H9 (cell line): ENCODE measurements around the gene PTPRN2. TPM values are rescaled to one million over a fixed set of nuclear protein-coding genes. Genes with fewer than 3 reads are reported as not detected.

Experiments
- DNase-seq: peaks from one replicate; pipeline ENCODE4 v3.0.0-alpha.2; 2017
- H2AFZ ChIP-seq: one replicate; pipeline ENCODE4 v1.6.1; 2013; ENCODE audit warnings: mild to moderate bottlenecking, low read length, control low read depth, moderate library complexity
- H2AK5ac ChIP-seq: 2 replicates; pipeline ENCODE4 v1.6.1; 2013; ENCODE audit warnings: low read length, control low read depth, mixed read lengths; ENCODE audit not compliant: insufficient read length
- H2BK120ac ChIP-seq: one replicate; pipeline ENCODE4 v1.6.1; 2013; ENCODE audit warnings: low read depth, mild to moderate bottlenecking, low read length, control low read depth, inconsistent platforms; ENCODE audit not compliant: poor library complexity, severe bottlenecking
- H2BK12ac ChIP-seq: 2 replicates; pipeline ENCODE4 v1.6.1; 2013; ENCODE audit warnings: low read length, control low read depth, mixed read lengths, low read depth; ENCODE audit not compliant: insufficient read length
- H2BK15ac ChIP-seq: 2 replicates; pipeline ENCODE4 v1.6.1; 2013; ENCODE audit warnings: low read depth, low read length, control low read depth
- H2BK20ac ChIP-seq: one replicate; pipeline ENCODE4 v1.6.1; 2013; ENCODE audit warnings: low read depth, mild to moderate bottlenecking, low read length, control low read depth, inconsistent platforms; ENCODE audit not compliant: poor library complexity, severe bottlenecking
- H2BK5ac ChIP-seq: 2 replicates; pipeline ENCODE4 v1.6.1; 2013; ENCODE audit warnings: low read length, control low read depth, mixed read lengths; ENCODE audit not compliant: insufficient read length
- H3K14ac ChIP-seq: 2 replicates; pipeline ENCODE4 v1.6.1; 2013; ENCODE audit warnings: low read length, control low read depth; ENCODE audit not compliant: insufficient read depth
- H3K18ac ChIP-seq: 2 replicates; pipeline ENCODE4 v1.6.1; 2013; ENCODE audit warnings: low read depth, mild to moderate bottlenecking, mixed read lengths, low read length, control low read depth; ENCODE audit not compliant: insufficient read length
- H3K23ac ChIP-seq: 2 replicates; pipeline ENCODE4 v1.6.1; 2013; ENCODE audit warnings: low read length, control low read depth, mixed read lengths, low read depth; ENCODE audit not compliant: insufficient read length
- H3K23me2 ChIP-seq: 2 replicates; pipeline ENCODE4 v1.6.1; 2013; ENCODE audit warnings: low read depth, mild to moderate bottlenecking, mixed read lengths, low read length, control low read depth; ENCODE audit not compliant: insufficient read length, poor library complexity, severe bottlenecking
- H3K27ac ChIP-seq: 2 replicates; pipeline ENCODE4 v1.5.1; 2013; ENCODE audit warnings: low read length, control low read depth, mixed read lengths, low read depth; ENCODE audit not compliant: insufficient read length
- H3K27me3 ChIP-seq: 2 replicates; pipeline ENCODE4 v1.6.1; 2013; ENCODE audit warnings: low read length, control low read depth, inconsistent platforms; ENCODE audit not compliant: insufficient read depth
- H3K4ac ChIP-seq: 2 replicates; pipeline ENCODE4 v1.6.1; 2013; ENCODE audit warnings: low read depth, mild to moderate bottlenecking, control low read depth, inconsistent platforms, low read length, moderate library complexity
- H3K4me1 ChIP-seq: 2 replicates; pipeline ENCODE4 v1.6.1; 2013; ENCODE audit warnings: low read length, control low read depth, inconsistent platforms; ENCODE audit not compliant: insufficient read depth
- H3K4me2 ChIP-seq: 2 replicates; pipeline ENCODE4 v1.6.1; 2013; ENCODE audit warnings: low read length, control low read depth, mixed read lengths; ENCODE audit not compliant: insufficient read length, insufficient read depth
- H3K56ac ChIP-seq: 2 replicates; pipeline ENCODE4 v1.6.1; 2013; ENCODE audit warnings: low read depth, mild to moderate bottlenecking, mixed read lengths, low read length, control low read depth; ENCODE audit not compliant: insufficient read length
- H3K79me1 ChIP-seq: 2 replicates; pipeline ENCODE4 v1.6.1; 2013; ENCODE audit warnings: low read depth, mild to moderate bottlenecking, moderate library complexity, low read length, control low read depth, inconsistent platforms; ENCODE audit not compliant: insufficient read depth, poor library complexity, severe bottlenecking
- H3K79me2 ChIP-seq: 2 replicates; pipeline ENCODE4 v1.6.1; 2013; ENCODE audit warnings: low read length, control low read depth, inconsistent platforms; ENCODE audit not compliant: insufficient read depth
- H3K9ac ChIP-seq: 2 replicates; pipeline ENCODE4 v1.6.1; 2013; ENCODE audit warnings: low read length, control low read depth, mixed read lengths; ENCODE audit not compliant: insufficient read length; ENCODE audit errors: extremely low read depth
- H3K9me3 ChIP-seq: one replicate; pipeline ENCODE4 v1.6.1; 2013; ENCODE audit warnings: low read depth, low read length, inconsistent platforms; ENCODE audit not compliant: control insufficient read depth
- H3T11ph ChIP-seq: one replicate; pipeline ENCODE4 v1.6.1; 2013; ENCODE audit warnings: mild to moderate bottlenecking, low read length, control low read depth, inconsistent platforms
- H4K20me1 ChIP-seq: one replicate; pipeline ENCODE4 v1.6.1; 2013; ENCODE audit not compliant: control insufficient read depth, insufficient read length, insufficient read depth
- H4K5ac ChIP-seq: 2 replicates; pipeline ENCODE4 v1.6.1; 2013; ENCODE audit warnings: low read depth, mild to moderate bottlenecking, mixed read lengths, low read length, control low read depth; ENCODE audit not compliant: insufficient read length
- H4K8ac ChIP-seq: replicated peaks from 2 replicates; pipeline ENCODE4 v1.6.1; 2013; ENCODE audit warnings: low read length, control low read depth, mixed read lengths, low read depth; ENCODE audit not compliant: insufficient read length
- H4K91ac ChIP-seq: 2 replicates; pipeline ENCODE4 v1.6.1; 2013; ENCODE audit warnings: low read depth, mild to moderate bottlenecking, moderate library complexity, mixed read lengths, low read length, control low read depth; ENCODE audit not compliant: insufficient read length
- H3K27ac Mint-ChIP-seq, 3 experiments: 2 replicates in 2 of 3; 3 replicates in 1 of 3; pipeline ENCODE4 v1.8.0; 2020 to 2021; ENCODE audit warnings: mixed read lengths in 3 of 3, mild to moderate bottlenecking in 1 of 3, moderate library complexity in 1 of 3
- H3K27me3 Mint-ChIP-seq: 2 replicates; pipeline ENCODE4 v1.8.0; 2021; ENCODE audit warnings: low read depth, mild to moderate bottlenecking, moderate library complexity, mixed read lengths
- H3K36me3 Mint-ChIP-seq, 3 experiments: 2 replicates in 2 of 3; 3 replicates in 1 of 3; pipeline ENCODE4 v1.8.0; 2020 to 2021; ENCODE audit warnings: low read depth in 3 of 3, mixed read lengths in 3 of 3; ENCODE audit not compliant: insufficient read depth in 1 of 3
- H3K4me1 Mint-ChIP-seq, 2 experiments: 2 replicates each; pipeline ENCODE4 v1.8.0; 2020; ENCODE audit warnings: mixed read lengths in 2 of 2
- H3K4me3 Mint-ChIP-seq, 2 experiments: 2 replicates in 1 of 2; 3 replicates in 1 of 2; pipeline ENCODE4 v1.8.0; 2020 to 2021; ENCODE audit warnings: mild to moderate bottlenecking in 2 of 2, mixed read lengths in 2 of 2, moderate library complexity in 1 of 2
- H3K9me3 Mint-ChIP-seq, 2 experiments: 2 replicates in 1 of 2; 3 replicates in 1 of 2; pipeline ENCODE4 v1.8.0; 2020; ENCODE audit warnings: mild to moderate bottlenecking in 2 of 2, mixed read lengths in 2 of 2, moderate library complexity in 1 of 2
- WGBS: extraction: QIAGEN DNeasy Blood & Tissue Kit; methylation state at CpG from one replicate; pipeline ENCODE4 v1.1.7; 2013; ENCODE audit warnings: missing lambda C conversion rate, low lambda C conversion rate, mixed read lengths; ENCODE audit not compliant: insufficient read length; ENCODE audit errors: extremely low coverage; 5-methylcytosine and 5-hydroxymethylcytosine counted together
- total RNA-seq: library from RNA; stranded (reverse); gene quantifications from 2 replicates; pipeline ENCODE4 v1.2.1, GENCODE V29; 2021
- TF ChIP-seq, protein P1 (sequence below): fragments of 200-600 bp; sonication (generic); conservative IDR thresholded peaks from 3 replicates; pipeline ENCODE4 v1.8.0; 2021; ENCODE audit warnings: antibody characterized with exemption, mild to moderate bottlenecking

The PTPRN2 gene
- total RNA-seq, 1 experiment from 2014 or later, result 5.2 TPM

DNA sequence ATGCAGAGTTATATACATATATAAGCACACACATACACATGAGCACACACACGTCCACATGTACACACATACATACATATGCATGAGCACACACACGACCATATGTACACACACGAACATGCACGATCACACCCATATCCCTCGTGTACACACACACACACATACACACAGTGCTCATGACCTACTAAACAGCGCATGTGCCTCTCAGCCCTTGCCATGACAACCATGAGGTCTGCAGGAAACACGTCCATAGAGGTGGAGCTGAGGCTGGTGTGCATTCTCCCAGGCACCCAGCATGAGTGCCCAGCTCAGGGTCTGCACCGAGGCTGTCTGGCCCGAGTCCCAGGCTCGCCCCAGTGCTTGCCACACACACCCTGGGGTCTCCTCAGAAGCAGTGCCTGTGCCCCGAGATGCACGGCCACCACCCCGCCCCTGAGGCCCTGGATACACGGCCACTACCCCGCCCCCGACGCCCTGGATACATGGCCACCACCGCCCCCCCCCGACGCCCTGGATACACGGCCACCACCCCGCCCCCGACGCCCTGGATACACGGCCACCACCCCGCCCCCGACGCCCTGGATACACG, 721.2 kb downstream of the PTPRN2 start:
- Histone ChIP-seq H3K27me3 (no peaks in the 10 kb centered on the region; the same call in 1 of the 2 replicates), H2BK120ac (no peak overlapping the region), H3K18ac (no peak overlapping the region), H3K4me1 (no peaks in the 10 kb centered on the region; the same call in 1 of the 2 replicates), H3T11ph (no peak overlapping the region), H4K91ac (no peak overlapping the region), H3K79me1 (no peaks in the 10 kb centered on the region), H2BK5ac (no peak overlapping the region), H3K14ac (no peak overlapping the region), H3K27ac (no peak overlapping the region), H3K4me2 (no peak overlapping the region), H3K79me2 (no peaks in the 10 kb centered on the region), H2AFZ (no peak overlapping the region), H3K9me3 (no peaks in the 10 kb centered on the region), H2BK15ac (no peak overlapping the region), H3K56ac (no peak overlapping the region), H4K5ac (no peak overlapping the region), H2AK5ac (no peak overlapping the region), H4K8ac (no peak overlapping the region), H4K20me1 (no peaks in the 10 kb centered on the region), H3K4ac (no peak overlapping the region), H3K23ac (no peak overlapping the region), H3K9ac (no peak overlapping the region), H3K23me2 (no peaks in the 10 kb centered on the region), H2BK12ac (no peak overlapping the region), H2BK20ac (no peak overlapping the region)
- H3K36me3 Mint-ChIP-seq, result peaks cover 0 to 17% (median 10%) of the 10 kb centered on the region in 3 experiments; a peak in 5 of 7 replicates
- WGBS, result no CpG with 5 or more reads among the region's 29 CpGs
- no peak overlapping the region for H3K27ac Mint-ChIP-seq
- H3K4me3 Mint-ChIP-seq, result no peak overlapping the region
- DNase-seq, result no peak
- TF ChIP-seq, protein P1, sequence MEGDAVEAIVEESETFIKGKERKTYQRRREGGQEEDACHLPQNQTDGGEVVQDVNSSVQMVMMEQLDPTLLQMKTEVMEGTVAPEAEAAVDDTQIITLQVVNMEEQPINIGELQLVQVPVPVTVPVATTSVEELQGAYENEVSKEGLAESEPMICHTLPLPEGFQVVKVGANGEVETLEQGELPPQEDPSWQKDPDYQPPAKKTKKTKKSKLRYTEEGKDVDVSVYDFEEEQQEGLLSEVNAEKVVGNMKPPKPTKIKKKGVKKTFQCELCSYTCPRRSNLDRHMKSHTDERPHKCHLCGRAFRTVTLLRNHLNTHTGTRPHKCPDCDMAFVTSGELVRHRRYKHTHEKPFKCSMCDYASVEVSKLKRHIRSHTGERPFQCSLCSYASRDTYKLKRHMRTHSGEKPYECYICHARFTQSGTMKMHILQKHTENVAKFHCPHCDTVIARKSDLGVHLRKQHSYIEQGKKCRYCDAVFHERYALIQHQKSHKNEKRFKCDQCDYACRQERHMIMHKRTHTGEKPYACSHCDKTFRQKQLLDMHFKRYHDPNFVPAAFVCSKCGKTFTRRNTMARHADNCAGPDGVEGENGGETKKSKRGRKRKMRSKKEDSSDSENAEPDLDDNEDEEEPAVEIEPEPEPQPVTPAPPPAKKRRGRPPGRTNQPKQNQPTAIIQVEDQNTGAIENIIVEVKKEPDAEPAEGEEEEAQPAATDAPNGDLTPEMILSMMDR, result no peak
- peaks cover 16% of the 10 kb centered on the region for H3K27me3 Mint-ChIP-seq
- H3K9me3 Mint-ChIP-seq, result peaks cover 23 to 30% of the 10 kb centered on the region in 2 experiments
- H3K4me1 Mint-ChIP-seq, result no peaks in the 10 kb centered on the region
